A673 (cell line): ENCODE results near the gene MEX3C.

ENCODE experiments used
- EZH2 ChIP-seq: fragments of 200-600 bp; sonication (generic); IDR thresholded peaks from 2 replicates; pipeline ENCODE4 v1.6.1; 2017; ENCODE audit warnings: borderline replicate concordance, low read depth, mild to moderate bottlenecking, mixed read lengths, antibody characterized with exemption, low read length; ENCODE audit not compliant: poor library complexity, severe bottlenecking
- TF ChIP-seq, protein P1 (sequence below): fragments of 300-800, 200-600 bp; sonication (generic); conservative IDR thresholded peaks from 2 replicates; pipeline ENCODE4 v1.5.1; 2017; ENCODE audit warnings: low read depth, mild to moderate bottlenecking, antibody characterized with exemption, low read length, moderate library complexity, mixed read lengths

DNA sequence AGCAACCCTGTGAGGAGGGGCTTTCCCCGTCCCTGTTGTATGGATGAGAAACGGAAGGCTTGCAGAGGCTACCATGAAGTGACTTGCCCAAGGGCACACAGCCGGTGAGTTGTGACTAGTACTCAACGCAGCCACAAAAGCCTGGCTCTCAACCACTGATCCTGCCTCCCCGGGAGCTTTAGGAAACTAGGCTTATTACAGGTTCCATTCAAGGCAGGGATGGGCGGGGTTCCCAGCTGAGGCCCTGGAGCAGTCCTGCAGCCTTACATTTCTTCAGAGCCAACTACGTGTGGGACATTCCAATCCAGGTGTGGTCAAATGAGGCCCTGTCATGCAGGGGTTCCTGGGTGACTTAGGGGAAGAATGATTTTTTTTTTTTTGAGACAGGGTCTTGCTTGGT is 59.6 kb downstream of the MEX3C start:
- TF ChIP-seq, protein P1, sequence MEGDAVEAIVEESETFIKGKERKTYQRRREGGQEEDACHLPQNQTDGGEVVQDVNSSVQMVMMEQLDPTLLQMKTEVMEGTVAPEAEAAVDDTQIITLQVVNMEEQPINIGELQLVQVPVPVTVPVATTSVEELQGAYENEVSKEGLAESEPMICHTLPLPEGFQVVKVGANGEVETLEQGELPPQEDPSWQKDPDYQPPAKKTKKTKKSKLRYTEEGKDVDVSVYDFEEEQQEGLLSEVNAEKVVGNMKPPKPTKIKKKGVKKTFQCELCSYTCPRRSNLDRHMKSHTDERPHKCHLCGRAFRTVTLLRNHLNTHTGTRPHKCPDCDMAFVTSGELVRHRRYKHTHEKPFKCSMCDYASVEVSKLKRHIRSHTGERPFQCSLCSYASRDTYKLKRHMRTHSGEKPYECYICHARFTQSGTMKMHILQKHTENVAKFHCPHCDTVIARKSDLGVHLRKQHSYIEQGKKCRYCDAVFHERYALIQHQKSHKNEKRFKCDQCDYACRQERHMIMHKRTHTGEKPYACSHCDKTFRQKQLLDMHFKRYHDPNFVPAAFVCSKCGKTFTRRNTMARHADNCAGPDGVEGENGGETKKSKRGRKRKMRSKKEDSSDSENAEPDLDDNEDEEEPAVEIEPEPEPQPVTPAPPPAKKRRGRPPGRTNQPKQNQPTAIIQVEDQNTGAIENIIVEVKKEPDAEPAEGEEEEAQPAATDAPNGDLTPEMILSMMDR = no peak
- no peak for TF ChIP-seq EZH2
